GM12864 (cell line): Measurements from ENCODE around the gene TEX11.
"Not testable (repeated sequence)": the region's sequence is repeated elsewhere in the genome, so short reads cannot be mapped to it uniquely, and the experiment has no call there.

Experiments used
- DNase-seq: peaks from one replicate; pipeline ENCODE4 v3.0.0-alpha.2; 2011; ENCODE audit warnings: low read depth
- H3K4me3 ChIP-seq: 2 replicates; pipeline ENCODE4 v1.5.1; 2011; ENCODE audit warnings: mild to moderate bottlenecking, low read depth, low read length, control low read depth
- TF ChIP-seq, protein P1 (sequence below): IDR thresholded peaks from 2 replicates; pipeline ENCODE4 v1.5.1; 2011; ENCODE audit warnings: low read depth, mild to moderate bottlenecking, moderate library complexity, low read length, control low read depth, inconsistent platforms; ENCODE audit errors: missing control alignments

TEX11 gene

GRCh38 chrX:70672326-70672725 is 236.2 kb downstream of the TEX11 start:
- H3K4me3 ChIP-seq: no peak overlapping the region
- TF ChIP-seq, protein P1, sequence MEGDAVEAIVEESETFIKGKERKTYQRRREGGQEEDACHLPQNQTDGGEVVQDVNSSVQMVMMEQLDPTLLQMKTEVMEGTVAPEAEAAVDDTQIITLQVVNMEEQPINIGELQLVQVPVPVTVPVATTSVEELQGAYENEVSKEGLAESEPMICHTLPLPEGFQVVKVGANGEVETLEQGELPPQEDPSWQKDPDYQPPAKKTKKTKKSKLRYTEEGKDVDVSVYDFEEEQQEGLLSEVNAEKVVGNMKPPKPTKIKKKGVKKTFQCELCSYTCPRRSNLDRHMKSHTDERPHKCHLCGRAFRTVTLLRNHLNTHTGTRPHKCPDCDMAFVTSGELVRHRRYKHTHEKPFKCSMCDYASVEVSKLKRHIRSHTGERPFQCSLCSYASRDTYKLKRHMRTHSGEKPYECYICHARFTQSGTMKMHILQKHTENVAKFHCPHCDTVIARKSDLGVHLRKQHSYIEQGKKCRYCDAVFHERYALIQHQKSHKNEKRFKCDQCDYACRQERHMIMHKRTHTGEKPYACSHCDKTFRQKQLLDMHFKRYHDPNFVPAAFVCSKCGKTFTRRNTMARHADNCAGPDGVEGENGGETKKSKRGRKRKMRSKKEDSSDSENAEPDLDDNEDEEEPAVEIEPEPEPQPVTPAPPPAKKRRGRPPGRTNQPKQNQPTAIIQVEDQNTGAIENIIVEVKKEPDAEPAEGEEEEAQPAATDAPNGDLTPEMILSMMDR: no peak

DNA sequence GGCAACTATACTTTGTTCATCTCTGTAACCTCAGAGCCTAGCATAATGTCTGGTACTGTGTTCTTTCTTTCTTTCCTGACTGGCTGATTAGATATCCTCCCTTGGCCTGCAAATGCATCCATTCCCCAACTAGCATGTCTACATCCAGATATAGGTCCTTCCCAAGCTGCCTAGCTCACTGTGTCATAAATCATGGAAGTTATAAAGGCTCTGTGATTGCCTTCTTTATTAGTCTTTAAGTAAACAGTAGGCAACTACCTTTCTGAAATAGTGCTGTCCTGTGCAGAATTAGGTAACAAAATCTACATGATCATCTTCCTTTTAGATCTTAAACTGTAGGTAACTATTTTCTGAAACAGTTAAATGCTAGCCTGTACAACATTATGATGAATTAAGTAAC is 239.4 kb downstream of the TEX11 start:
- DNase-seq: no peak
- TF ChIP-seq, protein P1: no peak
- no peak overlapping the region for H3K4me3 ChIP-seq

More at GRCh38 chrX:70672326-70672725, 236.2 kb downstream of the TEX11 start:
- no peak for DNase-seq

DNA sequence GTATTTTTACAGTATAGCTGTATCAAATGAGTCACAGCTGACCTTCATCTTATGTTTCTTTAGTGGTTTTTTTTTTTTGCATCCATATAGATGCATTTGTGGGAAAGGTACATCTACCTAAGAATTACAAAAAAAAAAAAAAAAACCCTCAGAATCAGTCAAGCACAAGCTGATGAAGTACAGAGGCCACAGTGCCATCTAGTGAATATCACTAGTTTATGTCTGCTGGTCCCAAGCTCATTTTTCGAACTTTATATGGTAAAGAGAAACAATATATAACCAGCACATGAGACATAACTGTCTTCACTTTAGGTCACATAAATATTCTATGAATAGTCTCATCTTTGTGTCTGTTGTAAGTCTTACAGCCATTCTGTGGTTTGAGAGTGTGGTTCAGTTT is 243.8 kb downstream of the TEX11 start:
- DNase-seq: peak; percentile 0
- H3K4me3 ChIP-seq: no peak overlapping the region
- TF ChIP-seq, protein P1: peak; percentile 22

DNA sequence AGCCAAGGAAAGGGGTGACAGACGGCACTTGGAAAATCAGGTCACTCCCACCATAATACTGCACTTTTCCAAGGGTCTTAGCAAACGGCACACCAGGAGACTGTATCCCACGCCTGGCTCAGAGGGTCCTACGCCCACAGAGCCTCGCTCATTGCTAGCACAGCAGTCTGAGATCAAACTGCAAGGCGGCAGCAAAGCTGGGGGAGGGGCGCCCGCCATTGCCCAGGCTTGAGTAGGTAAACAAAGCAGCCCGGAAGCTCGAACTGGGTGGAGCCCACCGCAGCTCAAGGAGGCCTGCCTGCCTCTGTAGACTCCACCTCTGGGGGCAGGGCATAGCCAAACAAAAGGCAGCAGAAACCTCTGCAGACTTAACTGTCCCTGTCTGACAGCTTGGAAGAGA is 247.4 kb downstream of the TEX11 start:
- not testable (repeated sequence) for H3K4me3 ChIP-seq, DNase-seq

DNA sequence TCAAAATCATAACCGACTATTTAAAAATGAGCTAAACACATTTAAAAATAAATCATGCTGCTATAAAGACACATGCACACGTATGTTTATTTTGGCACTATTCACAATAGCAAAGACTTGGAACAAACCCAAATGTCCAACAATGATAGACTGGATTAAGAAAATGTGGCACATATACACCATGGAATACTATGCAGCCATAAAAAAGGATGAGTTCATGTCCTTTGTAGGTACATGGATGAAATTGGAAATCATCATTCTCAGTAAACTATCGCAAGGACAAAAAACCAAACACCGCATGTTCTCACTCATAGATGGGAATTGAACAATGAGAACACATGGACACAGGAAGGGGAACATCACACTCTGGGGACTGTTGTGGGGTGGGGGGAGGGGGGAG is 251.0 kb downstream of the TEX11 start:
- DNase-seq, H3K4me3 ChIP-seq: not testable (repeated sequence)

GRCh38 chrX:70656304-70656703 is 252.2 kb downstream of the TEX11 start:
- no peak for DNase-seq
- no peak overlapping the region for H3K4me3 ChIP-seq
- TF ChIP-seq, protein P1: no peak

DNA sequence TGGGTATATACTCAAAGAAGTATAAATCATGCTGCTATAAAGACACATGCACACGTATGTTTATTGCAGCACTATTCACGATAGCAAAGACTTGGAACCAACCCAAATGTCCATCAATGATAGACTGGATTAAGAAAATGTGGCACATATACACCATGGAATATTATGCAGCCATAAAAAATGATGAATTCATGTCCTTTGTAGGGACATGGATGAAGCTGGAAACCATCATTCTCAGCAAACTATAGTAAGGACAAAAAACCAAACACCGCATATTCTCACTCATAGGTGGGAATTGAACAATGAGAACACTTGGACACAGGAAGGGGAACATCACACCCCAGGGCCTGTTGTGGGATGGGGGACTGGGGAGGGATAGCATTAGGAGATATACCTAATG is 260.6 kb downstream of the TEX11 start:
- H3K4me3 ChIP-seq, DNase-seq: not testable (repeated sequence)

DNA sequence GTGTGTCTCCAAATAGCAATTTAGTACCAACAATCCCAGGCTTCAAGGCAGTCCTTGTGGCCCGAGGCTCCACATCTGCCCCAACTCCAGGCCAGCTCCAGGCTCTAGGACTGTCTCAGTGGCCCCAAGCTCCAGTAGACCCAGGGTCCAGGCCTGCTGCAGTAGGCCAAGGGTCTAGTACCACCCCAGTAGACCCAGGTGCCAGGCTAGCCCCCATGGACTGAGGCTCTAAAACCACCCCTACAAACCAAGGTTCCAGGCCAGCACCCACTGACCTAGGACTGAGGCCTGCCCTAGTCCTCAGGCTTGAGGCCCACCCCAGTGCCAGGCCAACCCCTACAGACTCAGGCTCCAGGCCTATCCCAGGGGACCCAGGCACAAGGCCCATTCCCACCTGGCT is 272.3 kb downstream of the TEX11 start:
- TF ChIP-seq, protein P1: no peak
- no peak for DNase-seq
- H3K4me3 ChIP-seq: no peak overlapping the region

- no peak overlapping the region for H3K4me3 ChIP-seq
- TF ChIP-seq, protein P1: no peak
- no peak for DNase-seq
Measured at GRCh38 chrX:70635669-70636068, 272.8 kb downstream of the TEX11 start.
